ENCODE data around the gene MED16.

Gene MED16

GRCh38 chr19:931860-932647 lies 39.1 kb upstream of the MED16 start:
- H3K9me3 Mint-ChIP-seq, result no peaks in the 10 kb centered on the region

DNA sequence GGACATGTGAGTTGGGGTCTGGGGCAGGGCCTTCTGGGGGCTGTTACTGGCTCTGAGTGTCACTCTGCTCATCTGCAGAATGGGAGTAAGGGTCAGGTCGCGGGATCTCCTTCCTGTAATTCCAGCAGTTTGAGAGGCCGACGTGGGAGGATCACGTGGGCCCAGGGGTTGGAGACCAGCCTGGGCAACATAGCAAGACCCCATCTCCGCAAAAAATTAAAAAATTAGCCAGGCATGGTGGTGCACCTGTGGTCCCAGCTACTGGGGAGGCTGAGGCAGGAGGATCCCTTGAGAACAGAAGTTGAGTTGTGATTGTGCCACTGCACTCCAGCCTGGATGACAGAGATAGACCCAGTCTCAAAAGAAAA lies 36.9 kb upstream of the MED16 start:
- no peak for ATAC-seq
- H3K4me1 Mint-ChIP-seq, result peaks cover 12% of the 10 kb centered on the region
- peaks cover 17% of the 10 kb centered on the region for H3K36me3 Mint-ChIP-seq
- no peak for DNase-seq (ENCODE audit: low spot score in 2 of 2)
- H3K4me3 Mint-ChIP-seq, result no peak overlapping the region
- no peak overlapping the region for H3K27ac Mint-ChIP-seq
- no peaks in the 10 kb centered on the region for H3K9me3 Mint-ChIP-seq

More at GRCh38 chr19:931860-932647, 39.1 kb upstream of the MED16 start:
- Mint-ChIP-seq H3K4me1 (peaks cover 17% of the 10 kb centered on the region), H3K4me3 (peak overlapping the region; percentile 66), H3K27ac (peak overlapping the region; percentile 74), H3K36me3 (peaks cover 15% of the 10 kb centered on the region)
- ATAC-seq (no peak), DNase-seq (ENCODE audit: low spot score in 2 of 2) (no peak)

DNA sequence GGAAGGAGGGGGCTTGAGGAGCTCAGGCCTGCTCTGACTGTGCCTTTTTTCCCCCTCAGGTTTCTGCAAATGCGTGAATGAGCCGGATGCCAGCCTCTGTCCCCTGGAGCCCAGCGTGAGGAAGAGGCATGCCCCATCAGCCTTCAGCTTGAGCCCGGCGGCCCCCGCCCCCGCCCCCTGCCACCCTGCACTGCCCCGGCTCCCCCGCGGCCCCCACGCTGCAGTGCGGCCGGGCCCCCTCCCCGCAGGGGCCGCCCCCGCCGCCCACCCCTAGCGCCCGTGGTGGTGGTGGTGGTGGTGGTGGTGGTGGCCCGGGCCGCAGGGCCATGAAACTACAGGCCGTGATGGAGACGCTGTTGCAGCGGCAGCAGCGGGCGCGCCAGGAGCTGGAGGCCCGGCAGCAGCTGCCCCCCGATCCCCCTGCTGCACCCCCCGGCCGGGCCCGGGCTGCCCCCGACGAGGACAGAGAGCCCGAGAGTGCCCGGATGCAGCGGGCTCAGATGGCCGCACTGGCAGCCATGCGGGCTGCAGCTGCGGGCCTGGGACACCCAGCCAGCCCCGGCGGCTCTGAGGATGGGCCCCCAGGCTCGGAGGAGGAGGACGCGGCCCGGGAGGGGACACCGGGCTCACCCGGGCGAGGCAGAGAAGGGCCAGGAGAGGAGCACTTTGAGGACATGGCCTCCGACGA lies 36.4 kb upstream of the MED16 start:
- H3K4me3 Mint-ChIP-seq, result no peak overlapping the region
- H3K9me3 Mint-ChIP-seq, result no peaks in the 10 kb centered on the region
- peaks cover 23% of the 10 kb centered on the region for H3K36me3 Mint-ChIP-seq
- DNase-seq (ENCODE audit: low spot score in 2 of 2) (no peak), ATAC-seq (no peak)
- no peak overlapping the region for H3K27ac Mint-ChIP-seq
- H3K4me1 Mint-ChIP-seq, result peaks cover 12% of the 10 kb centered on the region

DNA sequence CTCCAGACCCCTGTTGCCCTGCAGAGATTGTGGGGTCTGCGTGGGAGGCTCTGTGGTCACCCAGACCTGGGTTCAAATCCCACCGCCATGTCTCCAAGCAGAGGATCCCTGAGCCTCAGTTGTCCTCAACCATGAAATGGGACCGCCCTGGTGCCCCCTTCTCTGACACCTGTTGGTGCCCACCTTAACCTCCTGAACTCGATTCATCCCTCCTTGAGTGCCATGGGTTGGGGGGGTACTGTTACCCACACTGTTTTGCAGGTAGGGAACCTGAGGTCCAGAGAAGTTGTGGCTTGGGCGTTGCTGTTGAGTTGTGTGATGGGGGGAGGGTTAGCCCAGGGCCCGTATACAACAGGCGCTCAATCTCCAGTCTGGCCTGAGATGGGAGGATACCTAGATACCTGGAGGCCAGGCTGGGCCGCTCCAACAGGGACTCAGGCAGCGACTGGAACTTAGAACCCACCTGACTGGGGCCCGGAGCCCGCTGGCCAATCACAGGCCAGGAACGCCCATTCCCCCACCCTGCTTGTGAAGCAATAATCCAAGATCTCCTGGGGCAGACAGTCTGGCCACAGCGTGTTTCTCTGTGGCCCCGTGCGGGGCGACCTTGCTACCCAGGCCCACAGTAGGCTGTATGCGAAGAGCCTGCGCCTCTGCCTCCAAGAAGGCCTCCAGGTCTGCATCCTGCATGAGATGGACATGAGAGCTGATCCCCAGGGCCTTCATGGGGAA lies 35.6 kb upstream of the MED16 start:
- peaks cover 27% of the 10 kb centered on the region for H3K36me3 Mint-ChIP-seq
- peaks cover 12% of the 10 kb centered on the region for H3K4me1 Mint-ChIP-seq
- no peaks in the 10 kb centered on the region for H3K9me3 Mint-ChIP-seq
- H3K4me3 Mint-ChIP-seq, result peak overlapping the region; percentile 74
- DNase-seq (ENCODE audit: low spot score in 2 of 2), result no peak
- H3K27ac Mint-ChIP-seq, result no peak overlapping the region
- ATAC-seq, result no peak

DNA sequence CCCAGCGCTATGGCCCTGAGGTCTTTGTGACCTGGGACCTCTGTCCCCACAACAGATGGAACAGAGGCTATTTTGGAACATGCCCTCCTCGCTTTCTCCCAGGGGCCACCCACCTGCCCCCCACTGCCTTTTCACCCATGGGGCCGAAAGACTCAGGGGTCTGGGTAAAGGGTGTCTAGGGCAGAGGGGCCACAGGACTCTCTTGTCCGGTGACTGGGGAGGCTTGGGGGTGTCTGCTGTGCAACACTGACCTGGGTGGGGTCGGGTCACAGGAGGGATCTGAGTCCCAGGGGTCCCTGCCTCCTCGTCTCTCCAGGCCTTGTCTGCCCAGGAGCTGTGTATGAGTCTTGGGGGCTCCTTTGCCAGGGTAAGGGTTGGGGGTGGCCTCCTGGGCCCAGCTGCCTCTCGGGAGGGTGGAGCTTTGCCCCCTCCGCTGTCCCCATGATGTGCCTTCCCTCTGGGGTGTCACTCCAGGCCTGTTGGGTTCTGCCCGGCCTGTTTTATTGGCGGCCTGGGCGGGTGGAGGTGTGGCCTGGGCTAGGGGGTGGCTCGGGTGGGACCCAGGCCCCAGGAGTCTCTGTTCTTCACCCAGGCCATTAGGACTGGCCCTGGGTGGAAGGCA lies 34.9 kb upstream of the MED16 start:
- H3K4me1 Mint-ChIP-seq, result peaks cover 10% of the 10 kb centered on the region
- no peak overlapping the region for H3K27ac Mint-ChIP-seq

GRCh38 chr19:927351-927779 lies 34.4 kb upstream of the MED16 start:
- Mint-ChIP-seq H3K9me3 (no peaks in the 10 kb centered on the region), H3K4me3 (peak overlapping the region; percentile 74), H3K4me1 (peaks cover 5% of the 10 kb centered on the region), H3K36me3 (peaks cover 27% of the 10 kb centered on the region), H3K27ac (no peak overlapping the region)
- DNase-seq (ENCODE audit: low spot score in 2 of 2) (no peak), ATAC-seq (no peak)

More for the DNA sequence above, 34.9 kb upstream of the MED16 start:
- Mint-ChIP-seq H3K36me3 (peaks cover 27% of the 10 kb centered on the region), H3K9me3 (no peaks in the 10 kb centered on the region), H3K4me3 (peak overlapping the region; percentile 74)
- DNase-seq (ENCODE audit: low spot score in 2 of 2) (no peak), ATAC-seq (no peak)

- Mint-ChIP-seq H3K4me3 (peak overlapping the region; percentile 74), H3K36me3 (peaks cover 32% of the 10 kb centered on the region), H3K4me1 (peaks cover 3% of the 10 kb centered on the region), H3K27ac (no peak overlapping the region), H3K9me3 (no peaks in the 10 kb centered on the region)
- ATAC-seq (no peak), DNase-seq (ENCODE audit: low spot score in 2 of 2) (peak in 1 of 2 donors; percentile 61)
Measured at GRCh38 chr19:926589-927350, 33.8 kb upstream of the MED16 start.

DNA sequence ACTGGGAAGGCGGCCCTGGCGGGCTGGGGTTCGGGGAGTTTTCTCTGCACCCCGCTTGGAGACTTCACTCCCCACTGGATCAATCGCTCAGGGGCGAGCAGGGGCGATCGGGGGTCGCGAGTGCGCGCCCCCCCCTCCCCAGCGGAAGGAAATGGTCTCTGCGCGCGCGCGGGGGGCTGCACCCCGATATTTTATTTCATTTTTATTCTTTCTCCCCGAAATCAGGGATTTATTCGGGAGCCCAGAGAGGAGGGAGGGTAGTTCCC lies 33.3 kb upstream of the MED16 start:
- no peak for DNase-seq (ENCODE audit: low spot score in 2 of 2)
- Mint-ChIP-seq H3K4me3 (peak overlapping the region; percentile 74), H3K36me3 (peaks cover 34% of the 10 kb centered on the region), H3K9me3 (no peaks in the 10 kb centered on the region), H3K27ac (no peak overlapping the region), H3K4me1 (peaks cover 8% of the 10 kb centered on the region)
- ATAC-seq, result no peak

DNA sequence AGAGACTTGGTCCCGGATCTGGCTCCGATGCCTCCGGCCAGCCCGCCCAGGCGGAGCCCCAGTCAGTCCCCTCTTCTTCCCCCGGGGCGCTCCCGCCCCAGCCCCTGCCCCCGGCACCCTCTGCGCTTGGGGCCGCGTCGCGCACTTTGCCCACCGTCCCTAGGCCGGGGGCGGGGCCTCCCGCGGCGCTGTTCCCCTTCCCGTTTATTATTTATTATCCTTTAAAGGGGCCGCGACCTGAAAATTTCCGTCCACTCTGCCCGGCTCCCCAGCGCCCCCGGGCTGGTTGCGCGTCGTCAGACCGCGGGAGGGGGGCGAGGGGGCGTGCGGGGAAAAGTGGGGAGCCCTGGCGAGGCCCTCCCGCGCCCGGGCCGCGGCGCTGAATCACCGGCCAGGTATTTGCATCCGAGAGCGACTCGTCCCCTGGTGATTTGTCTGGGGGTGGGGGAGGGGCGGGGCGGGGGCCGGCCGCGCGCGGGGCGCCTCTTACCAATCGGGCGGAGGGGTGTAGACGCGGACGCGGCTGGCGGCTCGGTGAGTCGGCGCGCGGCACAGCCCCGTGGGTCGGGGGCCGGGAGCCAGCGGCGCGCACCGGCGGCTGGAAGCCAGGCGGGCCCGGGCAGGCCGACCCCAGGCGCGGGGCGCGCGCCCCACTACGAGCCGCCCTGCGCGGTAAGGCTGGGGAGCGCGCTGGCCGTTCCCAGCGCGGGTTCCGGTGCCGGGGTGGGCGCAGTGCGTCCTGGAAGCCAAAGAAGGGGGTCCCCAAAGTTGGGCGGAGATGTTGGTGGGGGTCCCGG lies 32.7 kb upstream of the MED16 start, which contains the start of gene ARID3A:
Gene ARID3A (plus strand): TSS at position 510 of the 797 bp plus-strand sequence. CDS start 3,494 bp downstream, outside the sequence.
- ATAC-seq, result peak; percentile 79

DNA sequence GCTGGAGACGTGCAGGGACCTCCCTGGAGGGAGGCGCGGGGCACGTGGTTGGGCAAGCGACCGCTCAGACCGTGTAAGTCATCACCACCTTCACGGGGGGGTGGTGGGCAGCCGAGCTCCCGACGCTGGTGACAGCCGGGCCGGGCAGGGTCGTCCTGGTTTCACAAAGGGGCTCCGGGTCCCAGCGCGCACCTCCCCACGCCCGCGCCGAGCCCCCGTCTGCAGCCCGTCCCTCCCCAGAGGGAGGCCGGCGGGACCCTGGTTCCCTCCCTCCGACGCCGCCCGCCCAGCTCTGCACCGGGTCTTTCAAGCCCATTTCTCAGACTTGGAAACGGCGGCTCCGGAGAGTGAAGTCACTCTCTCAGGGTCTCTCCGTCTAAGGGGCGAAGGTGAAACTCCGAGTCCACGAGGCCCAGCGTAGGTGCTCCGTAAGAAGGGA lies 32.1 kb upstream of the MED16 start:
- Mint-ChIP-seq H3K27ac (peak overlapping the region; percentile 77), H3K9me3 (no peaks in the 10 kb centered on the region), H3K4me3 (peak overlapping the region; percentile 74), H3K4me1 (peaks cover 15% of the 10 kb centered on the region), H3K36me3 (peaks cover 33% of the 10 kb centered on the region)
- DNase-seq (ENCODE audit: low spot score in 2 of 2) (no peak), ATAC-seq (peak; percentile 76)

More for the DNA sequence above, 32.7 kb upstream of the MED16 start, which contains the start of gene ARID3A:
- Mint-ChIP-seq H3K4me1 (peaks cover 13% of the 10 kb centered on the region), H3K9me3 (no peaks in the 10 kb centered on the region), H3K4me3 (peak within 1 kb of the TSS; percentile 74), H3K36me3 (peaks cover 34% of the 10 kb centered on the region), H3K27ac (peak within 1 kb of the TSS; percentile 77)
- peak; percentile 82 to 93 for DNase-seq (ENCODE audit: low spot score in 2 of 2)

- Mint-ChIP-seq H3K36me3 (peaks cover 30% of the 10 kb centered on the region), H3K9me3 (no peaks in the 10 kb centered on the region), H3K27ac (peak overlapping the region; percentile 77), H3K4me1 (peaks cover 15% of the 10 kb centered on the region), H3K4me3 (peak overlapping the region; percentile 74)
- ATAC-seq, result no peak
- DNase-seq (ENCODE audit: low spot score in 2 of 2), result peak in 1 of 2 donors; percentile 70
Measured at GRCh38 chr19:924553-925086, 31.6 kb upstream of the MED16 start.

DNA sequence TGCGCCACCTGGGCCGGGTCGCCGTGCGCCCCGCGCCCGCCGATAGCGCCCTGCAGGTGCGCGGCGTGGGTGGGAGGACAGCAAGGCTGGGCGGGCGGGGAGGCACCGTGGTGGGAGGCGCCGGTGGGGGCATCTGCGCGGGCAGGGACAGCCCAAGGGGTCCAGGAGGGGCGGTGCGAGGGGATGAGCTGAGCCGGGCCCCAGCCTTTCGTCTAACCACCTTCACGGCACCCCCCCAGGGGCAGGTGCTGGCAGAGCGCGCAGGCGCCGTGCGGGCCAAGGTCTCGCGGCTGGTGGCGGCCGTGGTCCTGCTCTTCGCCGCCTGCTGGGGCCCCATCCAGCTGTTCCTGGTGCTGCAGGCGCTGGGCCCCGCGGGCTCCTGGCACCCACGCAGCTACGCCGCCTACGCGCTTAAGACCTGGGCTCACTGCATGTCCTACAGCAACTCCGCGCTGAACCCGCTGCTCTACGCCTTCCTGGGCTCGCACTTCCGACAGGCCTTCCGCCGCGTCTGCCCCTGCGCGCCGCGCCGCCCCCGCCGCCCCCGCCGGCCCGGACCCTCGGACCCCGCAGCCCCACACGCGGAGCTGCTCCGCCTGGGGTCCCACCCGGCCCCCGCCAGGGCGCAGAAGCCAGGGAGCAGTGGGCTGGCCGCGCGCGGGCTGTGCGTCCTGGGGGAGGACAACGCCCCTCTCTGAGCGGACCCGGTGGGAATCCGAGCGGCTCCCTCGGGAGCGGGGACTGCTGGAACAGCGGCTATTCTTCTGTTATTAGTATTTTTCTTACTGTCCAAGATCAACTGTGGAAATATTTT lies 27.3 kb upstream of the MED16 start:
- Mint-ChIP-seq H3K27ac (peak overlapping the region; percentile 79), H3K4me3 (peak overlapping the region; percentile 70), H3K4me1 (peaks cover 22% of the 10 kb centered on the region), H3K9me3 (no peaks in the 10 kb centered on the region), H3K36me3 (peaks cover 30% of the 10 kb centered on the region)
- ATAC-seq (peak; percentile 60), DNase-seq (ENCODE audit: low spot score in 2 of 2) (peak; percentile 64 to 80)
